SU-DHL-6 (cell line): ENCODE data around the gene FAM13C.

Experiments
- EZH2phosphoT487 ChIP-seq: fragments of 200-600 bp; sonication (generic), shearing (Covaris generic); conservative IDR thresholded peaks from 2 replicates; pipeline ENCODE4 v1.6.1; 2018; ENCODE audit warnings: mild to moderate bottlenecking, antibody characterized with exemption, low read length, moderate library complexity, mixed read lengths
- TF ChIP-seq, protein P1 (sequence below): fragments of 200-600 bp; sonication (generic); IDR thresholded peaks from one replicate; pipeline ENCODE4 v1.5.1; 2017; ENCODE audit warnings: antibody characterized with exemption, mild to moderate bottlenecking, low read length, moderate library complexity; ENCODE audit not compliant: insufficient read depth, poor library complexity, severe bottlenecking

GRCh38 chr10:59358576-59358975, 3.8 kb downstream of the FAM13C start:
- TF ChIP-seq, protein P1, sequence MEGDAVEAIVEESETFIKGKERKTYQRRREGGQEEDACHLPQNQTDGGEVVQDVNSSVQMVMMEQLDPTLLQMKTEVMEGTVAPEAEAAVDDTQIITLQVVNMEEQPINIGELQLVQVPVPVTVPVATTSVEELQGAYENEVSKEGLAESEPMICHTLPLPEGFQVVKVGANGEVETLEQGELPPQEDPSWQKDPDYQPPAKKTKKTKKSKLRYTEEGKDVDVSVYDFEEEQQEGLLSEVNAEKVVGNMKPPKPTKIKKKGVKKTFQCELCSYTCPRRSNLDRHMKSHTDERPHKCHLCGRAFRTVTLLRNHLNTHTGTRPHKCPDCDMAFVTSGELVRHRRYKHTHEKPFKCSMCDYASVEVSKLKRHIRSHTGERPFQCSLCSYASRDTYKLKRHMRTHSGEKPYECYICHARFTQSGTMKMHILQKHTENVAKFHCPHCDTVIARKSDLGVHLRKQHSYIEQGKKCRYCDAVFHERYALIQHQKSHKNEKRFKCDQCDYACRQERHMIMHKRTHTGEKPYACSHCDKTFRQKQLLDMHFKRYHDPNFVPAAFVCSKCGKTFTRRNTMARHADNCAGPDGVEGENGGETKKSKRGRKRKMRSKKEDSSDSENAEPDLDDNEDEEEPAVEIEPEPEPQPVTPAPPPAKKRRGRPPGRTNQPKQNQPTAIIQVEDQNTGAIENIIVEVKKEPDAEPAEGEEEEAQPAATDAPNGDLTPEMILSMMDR = no peak
- no peak for TF ChIP-seq EZH2phosphoT487
